Measurements from ENCODE around the gene LCLAT1. TPM values are rescaled to one million over a fixed set of nuclear protein-coding genes. Genes with fewer than 3 reads are reported as not detected.
"Not testable (repeated sequence)": the region's sequence is repeated elsewhere in the genome, so short reads cannot be mapped to it uniquely, and the experiment has no call there.

Gene LCLAT1
- total RNA-seq, 1 donor from 2014 or later = 25.4 TPM

DNA sequence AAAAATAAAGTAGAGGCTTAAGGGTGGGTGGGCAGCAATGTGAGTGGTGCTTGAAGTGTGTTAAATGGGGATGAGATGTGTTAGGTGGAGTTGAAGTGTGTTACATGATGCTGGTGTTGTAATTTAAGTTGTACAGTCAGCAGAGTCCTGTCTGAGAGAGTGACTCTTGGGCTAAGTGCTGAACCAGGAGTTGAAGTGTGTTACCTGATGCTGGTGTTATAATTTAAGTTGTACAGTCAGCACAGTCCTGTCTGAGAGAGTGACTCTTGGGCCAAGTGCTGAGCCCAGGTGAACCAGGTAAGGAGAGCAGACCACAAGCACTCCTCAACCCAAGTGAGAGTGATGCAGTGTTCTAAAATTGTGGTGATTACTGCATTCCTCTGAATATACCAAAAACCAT is 40.6 kb downstream of the LCLAT1 start:
- no peak for DNase-seq (ENCODE audit: low read depth)

GRCh38 chr2:30488012-30488659 is 41.1 kb downstream of the LCLAT1 start:
- no peak for DNase-seq (ENCODE audit: low read depth)

DNA sequence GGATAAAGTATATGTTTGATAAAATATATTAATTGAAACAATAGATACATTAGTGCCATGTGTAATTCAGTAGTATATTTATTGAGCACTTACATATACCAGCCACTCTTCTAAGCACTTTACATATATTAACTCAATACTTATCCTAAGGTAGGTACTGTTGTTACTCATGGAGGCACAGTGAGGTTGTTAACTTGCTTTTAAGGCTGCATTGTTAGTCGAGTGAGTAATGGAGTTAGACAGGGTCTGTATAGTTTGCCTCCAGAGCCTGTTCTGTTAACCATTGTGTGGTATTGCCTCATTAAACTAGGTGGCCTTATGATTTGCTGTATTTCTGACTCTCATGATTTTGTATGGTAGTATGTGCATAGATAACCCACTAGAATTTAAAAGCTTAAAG is 44.2 kb downstream of the LCLAT1 start:
- peak; percentile 67 for DNase-seq (ENCODE audit: low read depth)

DNA sequence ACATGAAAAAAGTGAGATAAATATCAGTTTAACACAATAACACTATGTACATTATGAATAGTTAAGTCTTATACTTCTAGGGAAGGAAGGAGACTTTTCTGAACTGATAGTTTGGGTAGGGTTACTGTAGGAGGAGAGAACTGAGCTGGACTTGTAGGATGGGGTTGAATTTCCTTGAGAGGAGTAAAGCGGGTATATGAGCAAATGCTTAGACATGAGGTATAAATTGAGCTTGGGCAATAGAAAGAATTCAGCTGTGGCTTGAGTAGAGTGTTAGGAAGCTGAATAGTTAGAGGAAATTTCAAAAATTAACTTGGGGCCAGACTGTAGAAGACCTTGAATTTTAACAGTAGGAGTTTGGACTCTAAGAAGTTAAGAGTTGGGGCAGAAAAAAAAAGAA is 45.1 kb downstream of the LCLAT1 start:
- peak; percentile 36 for DNase-seq (ENCODE audit: low read depth)

- DNase-seq (ENCODE audit: low read depth) = no peak
Observed at GRCh38 chr2:30492619-30493018, 45.6 kb downstream of the LCLAT1 start.

DNA sequence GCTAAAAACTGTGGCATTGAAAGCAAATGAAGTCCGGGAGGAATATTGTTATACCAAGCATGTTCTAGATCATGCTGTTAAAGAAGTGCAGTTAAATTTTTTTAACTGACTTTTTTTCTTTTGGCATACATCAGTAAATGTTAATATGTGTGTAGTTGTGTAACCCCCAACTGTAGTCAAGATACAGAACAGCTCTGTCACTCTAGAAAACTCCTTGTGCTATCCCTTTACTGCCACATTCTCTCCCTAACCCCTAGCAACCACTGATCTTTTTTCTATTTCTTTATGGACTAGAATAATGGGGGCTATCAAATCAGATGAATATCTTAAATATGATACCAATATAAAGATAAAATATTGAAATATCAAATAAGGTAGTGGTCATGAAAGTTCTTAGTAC is 46.4 kb downstream of the LCLAT1 start:
- no peak for DNase-seq (ENCODE audit: low read depth)

GRCh38 chr2:30495896-30496295 is 48.9 kb downstream of the LCLAT1 start:
- not testable (repeated sequence) for DNase-seq (ENCODE audit: low read depth)

DNA sequence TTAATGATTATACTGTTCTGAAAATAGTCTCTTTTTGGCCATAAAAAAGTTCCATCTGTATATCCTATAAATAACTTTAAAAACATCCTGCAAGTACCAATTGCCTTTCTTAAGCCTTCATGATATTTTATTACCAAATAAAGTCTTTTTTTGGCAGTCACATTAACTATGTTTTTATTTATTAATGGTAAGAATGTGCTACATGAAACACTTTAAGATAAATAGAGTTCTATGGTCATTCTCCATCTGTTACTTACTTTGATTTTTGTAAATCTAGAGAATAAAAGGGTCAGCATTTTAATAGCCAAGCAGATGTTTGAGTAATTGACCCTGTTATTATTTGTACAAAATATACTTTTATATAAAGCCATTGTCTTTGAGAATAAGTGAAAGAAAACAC is 52.6 kb downstream of the LCLAT1 start:
- no peak for DNase-seq (ENCODE audit: low read depth)

- no peak for DNase-seq (ENCODE audit: low read depth)
Observed at GRCh38 chr2:30500699-30501098, 53.7 kb downstream of the LCLAT1 start.

DNA sequence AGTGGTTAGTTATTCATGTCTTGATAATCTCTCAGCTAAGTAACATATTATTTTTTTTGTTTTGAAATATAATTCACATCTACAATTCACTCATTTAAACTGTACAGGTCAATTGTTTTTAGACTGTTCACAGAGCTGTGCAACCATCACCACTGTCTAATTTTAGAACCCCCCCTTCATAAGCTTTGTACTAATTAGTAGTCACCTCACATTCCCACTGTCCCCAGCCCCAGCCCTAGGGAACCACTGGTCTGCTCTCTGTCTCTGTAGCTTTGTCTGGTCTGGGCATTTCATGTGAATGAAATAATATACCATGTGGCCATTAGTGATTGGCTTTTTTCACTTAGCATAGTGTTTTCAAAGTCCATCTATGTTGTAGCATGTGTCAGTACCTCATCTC is 55.3 kb downstream of the LCLAT1 start:
- DNase-seq (ENCODE audit: low read depth) = no peak

- DNase-seq (ENCODE audit: low read depth) = peak; percentile 27
Observed at GRCh38 chr2:30503007-30503694, 56.1 kb downstream of the LCLAT1 start.

GRCh38 chr2:30503695-30504052 is 56.6 kb downstream of the LCLAT1 start:
- peak; percentile 62 for DNase-seq (ENCODE audit: low read depth)

GRCh38 chr2:30504731-30505130 is 57.7 kb downstream of the LCLAT1 start:
- no peak for DNase-seq (ENCODE audit: low read depth)

DNA sequence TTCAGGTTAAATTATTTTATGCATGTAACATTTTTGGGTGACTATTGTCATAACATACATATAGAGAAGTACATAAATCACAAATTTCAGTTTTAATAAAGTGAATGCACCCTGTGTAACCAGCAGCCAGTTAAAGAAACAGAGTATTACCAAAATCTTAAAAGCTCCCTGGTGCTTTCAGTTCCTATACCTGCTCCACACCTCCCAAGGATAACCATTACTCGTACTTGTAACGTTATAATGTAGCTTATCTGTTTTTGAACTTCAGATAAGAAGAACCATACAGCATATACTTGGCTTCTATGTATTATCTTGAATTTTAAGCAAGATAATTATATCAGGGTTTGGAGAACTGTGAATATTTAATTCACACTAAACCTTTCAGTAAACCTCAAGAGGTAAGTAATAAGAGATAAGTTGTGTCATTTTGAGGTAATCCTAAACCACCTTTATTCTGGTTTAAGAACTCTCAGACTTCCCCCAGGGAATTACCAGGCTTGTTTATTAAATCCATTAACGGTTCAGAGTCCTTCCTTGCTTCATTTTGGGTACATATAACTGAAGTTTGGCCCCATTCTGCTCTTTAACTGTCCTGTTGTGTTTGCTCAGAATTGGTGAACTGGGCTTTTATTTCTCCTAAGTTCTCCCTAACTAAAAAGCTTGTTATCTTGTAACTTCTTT is 58.6 kb downstream of the LCLAT1 start:
- no peak for DNase-seq (ENCODE audit: low read depth)

DNA sequence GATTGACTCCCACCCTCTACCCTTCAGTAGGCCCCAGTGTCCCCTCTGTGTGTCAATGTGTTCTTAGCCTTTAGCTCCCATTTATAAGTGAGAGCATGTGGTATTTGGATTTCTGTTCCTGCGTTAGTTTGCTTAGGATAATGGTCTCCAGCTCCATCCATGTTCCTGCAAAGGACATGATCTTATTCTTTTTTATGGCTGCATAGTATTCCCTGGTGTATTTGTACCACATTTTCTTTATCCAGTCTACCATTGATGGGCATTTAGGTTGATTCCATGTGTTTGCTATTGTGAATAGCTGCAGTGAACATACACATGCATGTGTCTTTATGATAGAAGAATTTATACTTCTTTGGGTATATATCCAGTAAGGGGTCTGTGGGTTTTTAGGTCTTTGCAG is 60.4 kb downstream of the LCLAT1 start:
- DNase-seq (ENCODE audit: low read depth) = not testable (repeated sequence)

DNA sequence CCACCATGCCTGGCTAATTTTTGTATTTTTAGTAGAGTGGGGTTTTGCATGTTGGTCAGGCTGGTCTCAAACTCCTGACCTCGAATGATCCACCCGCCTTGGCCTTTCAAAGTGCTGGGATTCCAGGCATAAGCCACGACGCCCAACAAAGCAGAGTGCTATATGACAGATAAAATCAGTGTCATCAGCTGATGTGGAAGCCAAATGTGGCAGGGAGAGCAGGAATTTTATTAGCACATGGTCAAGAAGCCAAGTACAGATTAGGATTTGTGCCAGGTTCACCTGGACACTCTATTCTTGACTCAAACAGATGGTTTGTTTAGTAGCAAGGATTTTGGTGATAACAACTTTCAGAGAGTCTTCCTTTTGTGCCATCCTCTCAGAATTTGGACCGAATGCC is 62.7 kb downstream of the LCLAT1 start:
- no peak for DNase-seq (ENCODE audit: low read depth)

DNA sequence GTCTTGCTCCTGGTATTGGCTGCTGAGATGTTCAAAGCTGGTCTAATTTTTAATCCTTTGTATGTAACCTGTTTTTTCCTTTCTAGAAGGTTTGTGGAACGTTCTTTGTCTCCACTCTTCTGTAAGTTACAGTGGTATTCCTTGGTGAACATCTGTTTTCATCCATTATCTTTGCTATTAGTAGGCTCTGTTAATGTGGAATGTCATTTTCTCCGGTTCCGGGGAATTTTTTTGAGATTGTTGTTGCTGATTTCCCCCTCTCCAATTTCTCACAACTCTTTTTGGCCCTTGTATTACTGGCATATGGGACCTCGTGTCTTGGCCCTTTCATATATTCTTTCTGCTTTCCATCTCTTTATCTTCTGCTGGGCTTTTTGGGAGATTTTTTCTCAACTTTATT is 63.4 kb downstream of the LCLAT1 start:
- no peak for DNase-seq (ENCODE audit: low read depth)

- DNase-seq (ENCODE audit: low read depth) = peak; percentile 64
Observed at GRCh38 chr2:30511122-30512083, 64.4 kb downstream of the LCLAT1 start.

DNA sequence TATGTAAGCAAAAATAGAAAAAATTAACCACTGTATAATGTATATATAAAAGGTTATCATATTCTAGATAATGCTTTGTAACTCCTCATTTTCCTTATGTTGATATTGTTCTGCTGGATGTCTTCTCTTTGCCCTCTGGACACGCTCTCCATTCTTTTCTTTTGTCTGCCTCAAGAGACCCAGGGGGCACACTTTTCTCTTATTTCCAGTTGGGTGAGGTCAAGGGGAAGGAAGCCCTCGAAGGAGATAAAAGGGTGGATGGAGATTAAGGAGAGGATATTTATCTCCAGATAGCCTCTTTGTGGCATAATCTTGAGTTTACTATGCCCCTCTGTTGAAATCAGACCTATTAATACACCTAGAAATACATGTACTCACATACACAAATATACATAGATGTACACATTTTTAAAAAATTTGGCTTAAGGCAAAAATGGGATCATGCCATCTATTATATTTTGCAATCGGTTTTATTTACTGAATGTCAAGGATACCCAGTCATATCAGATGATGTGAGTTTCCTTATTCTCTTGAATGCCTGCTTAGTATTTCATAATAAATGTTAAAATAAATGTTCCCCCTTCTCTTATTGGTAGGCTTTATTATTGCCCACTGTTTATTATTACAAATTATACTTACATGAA is 65.3 kb downstream of the LCLAT1 start:
- DNase-seq (ENCODE audit: low read depth) = no peak

DNA sequence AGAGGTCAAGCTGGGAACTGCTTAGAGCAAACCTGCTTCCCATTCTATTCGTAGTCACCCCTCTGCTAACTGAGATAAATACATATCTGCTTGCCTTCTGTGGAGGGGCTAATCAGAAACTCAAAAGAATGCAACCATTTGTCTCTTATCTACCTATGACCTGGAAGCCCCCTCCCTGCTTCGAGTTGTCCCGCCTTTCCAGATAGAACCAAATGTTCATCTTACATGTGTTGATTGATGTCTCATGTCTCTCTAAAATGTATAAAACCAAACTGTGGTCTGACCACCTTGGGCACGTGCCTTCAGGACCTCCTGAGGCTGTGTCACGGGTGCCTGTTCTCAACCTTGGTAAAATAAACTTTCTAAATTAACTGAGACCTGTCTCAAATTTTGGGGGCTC is 66.6 kb downstream of the LCLAT1 start:
- DNase-seq (ENCODE audit: low read depth) = not testable (repeated sequence)

DNA sequence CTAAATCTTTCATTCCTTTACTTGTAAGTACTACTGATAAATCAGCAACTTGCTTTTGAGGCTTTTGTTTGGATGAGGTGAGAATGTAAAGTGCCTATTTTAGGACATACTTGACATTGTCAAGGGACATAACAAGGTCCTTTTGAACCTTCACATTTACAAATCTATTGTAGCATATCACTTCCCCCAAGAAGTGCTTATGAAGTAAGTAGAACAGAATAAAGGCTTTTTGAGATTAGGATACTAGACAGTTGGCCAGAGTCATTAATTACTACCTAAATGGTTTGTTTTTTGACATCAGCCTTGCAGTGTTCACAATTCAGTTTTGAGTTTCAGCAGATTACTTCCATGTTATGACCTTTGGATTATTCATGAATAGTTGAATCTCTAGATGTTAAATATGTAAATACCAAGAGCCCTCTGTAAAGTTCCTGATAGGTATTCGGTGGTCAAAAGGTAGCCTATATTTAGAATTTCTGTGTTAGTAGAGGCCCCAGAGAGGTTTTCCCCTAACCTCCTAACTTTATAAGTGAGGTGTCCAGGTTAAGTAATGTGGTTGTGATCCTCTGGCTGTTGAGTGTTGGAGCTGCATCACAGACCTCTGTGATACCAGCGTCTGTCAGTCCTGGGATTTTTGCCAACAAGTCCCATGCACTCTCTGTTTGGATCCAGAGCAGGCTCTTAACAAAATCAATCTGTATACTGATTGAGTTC is 67.2 kb downstream of the LCLAT1 start:
- peak; percentile 59 for DNase-seq (ENCODE audit: low read depth)

Data from renal cortical epithelial cell (primary cell).